Liver (tissue), 9 donors: ENCODE results near the gene SLFN14. TPM values are rescaled to one million over a fixed set of nuclear protein-coding genes. Genes with fewer than 3 reads are reported as not detected.

Source experiments
- DNase-seq: peaks from one replicate; pipeline ENCODE4 v3.0.0-alpha.2; 2017; ENCODE audit warnings: low spot score
- H3K27ac ChIP-seq, 2 donors: one replicate each; pipeline ENCODE4 v1.7.0; 2013; ENCODE audit warnings: inconsistent platforms in 2 of 2, low read length in 2 of 2, control low read depth in 1 of 2, low read depth in 1 of 2, mild to moderate bottlenecking in 1 of 2
- H3K27me3 ChIP-seq, 4 donors: one replicate each; pipeline versions ENCODE4 v1.6.1 to v1.7.0; 2013; ENCODE audit warnings: low read length in 3 of 4, inconsistent platforms in 1 of 4, mild to moderate bottlenecking in 1 of 4, moderate library complexity in 1 of 4; ENCODE audit not compliant: control insufficient read depth in 4 of 4, insufficient read depth in 4 of 4
- H3K36me3 ChIP-seq, 4 donors: one replicate each; pipeline versions ENCODE4 v1.6.1 to v1.7.0; 2013; ENCODE audit warnings: low read length in 3 of 4, mild to moderate bottlenecking in 3 of 4, low read depth in 1 of 4, moderate library complexity in 1 of 4; ENCODE audit not compliant: control insufficient read depth in 4 of 4, insufficient read depth in 3 of 4
- H3K4me1 ChIP-seq, 4 donors: one replicate each; pipeline versions ENCODE4 v1.6.1 to v1.7.0; 2013; ENCODE audit warnings: low read length in 3 of 4, mild to moderate bottlenecking in 3 of 4, moderate library complexity in 1 of 4; ENCODE audit not compliant: control insufficient read depth in 4 of 4, insufficient read depth in 4 of 4
- H3K4me3 ChIP-seq, 3 donors: one replicate each; pipeline versions ENCODE4 v1.6.1 to v1.7.0; 2013; ENCODE audit warnings: low read length in 3 of 3, control low read depth in 1 of 3, low read depth in 1 of 3, mild to moderate bottlenecking in 1 of 3
- H3K9ac ChIP-seq, 2 donors: one replicate each; pipeline ENCODE4 v1.7.0; 2013; ENCODE audit warnings: low read length in 2 of 2, mild to moderate bottlenecking in 2 of 2, moderate library complexity in 2 of 2, control low read depth in 1 of 2, low read depth in 1 of 2
- H3K9me3 ChIP-seq, 4 donors: one replicate each; pipeline versions ENCODE4 v1.6.1 to v1.7.0; 2013; ENCODE audit warnings: low read length in 3 of 4; ENCODE audit not compliant: control insufficient read depth in 4 of 4
- CTCF ChIP-seq: fragments of 150-350 bp; IDR thresholded peaks from 2 replicates; pipeline ENCODE4 v1.5.1; 2017; ENCODE audit warnings: improper control_type of control experiment, low read depth, low read length; ENCODE audit not compliant: missing input control
- EGR1 ChIP-seq, 2 donors: IDR thresholded peaks; 2 replicates each; pipeline ENCODE4 v1.6.1; 2016 to 2018; ENCODE audit warnings: antibody characterized with exemption in 2 of 2, low read depth in 2 of 2
- FOXA2 ChIP-seq: IDR thresholded peaks from 2 replicates; pipeline ENCODE4 v1.6.1; 2016; ENCODE audit warnings: antibody characterized with exemption
- GABPA ChIP-seq, 2 donors: IDR thresholded peaks in 1 of 2; conservative IDR thresholded peaks in 1 of 2; 2 replicates each; pipeline ENCODE4 v1.6.1; 2016; ENCODE audit warnings: antibody characterized with exemption in 2 of 2, mild to moderate bottlenecking in 1 of 2, moderate library complexity in 1 of 2
- HNF4A ChIP-seq, 2 donors: conservative IDR thresholded peaks; 2 replicates each; pipeline ENCODE4 v1.6.1; 2016; ENCODE audit warnings: antibody characterized with exemption in 2 of 2, mild to moderate bottlenecking in 2 of 2
- HNF4G ChIP-seq: IDR thresholded peaks from 2 replicates; pipeline ENCODE4 v1.6.1; 2016; ENCODE audit warnings: antibody characterized with exemption
- NR2F2 ChIP-seq: IDR thresholded peaks from 2 replicates; pipeline ENCODE4 v1.6.1; 2016; ENCODE audit warnings: antibody characterized with exemption
- RAD21 ChIP-seq, 2 donors: IDR thresholded peaks; 2 replicates each; pipeline ENCODE4 v1.6.1; 2016; ENCODE audit warnings: antibody characterized with exemption in 2 of 2, mild to moderate bottlenecking in 2 of 2
- SP1 ChIP-seq: IDR thresholded peaks from 2 replicates; pipeline ENCODE4 v1.6.1; 2018; ENCODE audit warnings: antibody characterized with exemption, mild to moderate bottlenecking
- YY1 ChIP-seq: IDR thresholded peaks from 2 replicates; pipeline ENCODE4 v1.6.1; 2016; ENCODE audit warnings: antibody characterized with exemption, mild to moderate bottlenecking
- ZBTB33 ChIP-seq: IDR thresholded peaks from 2 replicates; pipeline ENCODE4 v1.6.1; 2016; ENCODE audit warnings: antibody characterized with exemption
- WGBS: extraction: QIAGEN DNeasy Blood & Tissue Kit; methylation state at CpG from one replicate; pipeline ENCODE4 v1.1.7; 2013; 5-methylcytosine and 5-hydroxymethylcytosine counted together
- polyA plus RNA-seq, 2 donors: library from polyadenylated mRNA; stranded (reverse) in 1 of 2; unstranded in 1 of 2; fragments of 200-250 nt in 1 of 2; fragments of >200 nt in 1 of 2; fragmentation: Nextera tagmentation in 1 of 2; extraction: Ambion mirVana in 1 of 2; gene quantifications; one replicate each; pipeline versions ENCODE4 v1.2.1 to v1.2.3, GENCODE V29; 2013 to 2015
- total RNA-seq, 2 donors: library from RNA; depleted of rRNA; stranded (reverse); fragments of >200 nt; gene quantifications; one replicate each; pipeline ENCODE4 v1.2.3, GENCODE V29; 2014
- TF ChIP-seq, protein P1 (sequence below): IDR thresholded peaks from 2 replicates; pipeline ENCODE4 v1.6.1; 2016; ENCODE audit warnings: antibody characterized with exemption
- TF ChIP-seq, protein P2 (sequence below): IDR thresholded peaks from 2 replicates; pipeline ENCODE4 v1.6.1; 2016; ENCODE audit warnings: antibody characterized with exemption
- donor health status: healthy.
- donor health status: healthy.
- donor health status: healthy.
- donor health status: healthy.
- donor health status: healthy.

SLFN14 gene
- total RNA-seq (10 to 100 TPM in 1 of 2 donors, under 1 TPM in 1; under 0.01 to 23.7 TPM), polyA plus RNA-seq (not detected)

- Histone ChIP-seq H3K27ac (no peak within 1 kb of the TSS), H3K27me3 (peaks cover 0 to 2% (median 0%) of the 10 kb centered on the region in 4 donors), H3K4me1 (no peaks in the 10 kb centered on the region), H3K4me3 (no peak within 1 kb of the TSS), H3K36me3 (no peaks in the 10 kb centered on the region), H3K9me3 (no peaks in the 10 kb centered on the region), H3K9ac (no peak within 1 kb of the TSS)
- peak; percentile 22 for TF ChIP-seq NR2F2
- TF ChIP-seq, protein P1, sequence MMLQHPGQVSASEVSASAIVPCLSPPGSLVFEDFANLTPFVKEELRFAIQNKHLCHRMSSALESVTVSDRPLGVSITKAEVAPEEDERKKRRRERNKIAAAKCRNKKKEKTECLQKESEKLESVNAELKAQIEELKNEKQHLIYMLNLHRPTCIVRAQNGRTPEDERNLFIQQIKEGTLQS, result no peak
- peak; percentile 68 for DNase-seq
- WGBS, result 67% methylated on average over 3 of the region's 3 CpGs
Observed at GRCh38 chr17:35560703-35561102, at the start of gene SLFN14. Gene SLFN14, minus strand, starts transcription at chr17:35560819. Its CDS starts 2,757 bp downstream, at chr17:35558062.

DNA sequence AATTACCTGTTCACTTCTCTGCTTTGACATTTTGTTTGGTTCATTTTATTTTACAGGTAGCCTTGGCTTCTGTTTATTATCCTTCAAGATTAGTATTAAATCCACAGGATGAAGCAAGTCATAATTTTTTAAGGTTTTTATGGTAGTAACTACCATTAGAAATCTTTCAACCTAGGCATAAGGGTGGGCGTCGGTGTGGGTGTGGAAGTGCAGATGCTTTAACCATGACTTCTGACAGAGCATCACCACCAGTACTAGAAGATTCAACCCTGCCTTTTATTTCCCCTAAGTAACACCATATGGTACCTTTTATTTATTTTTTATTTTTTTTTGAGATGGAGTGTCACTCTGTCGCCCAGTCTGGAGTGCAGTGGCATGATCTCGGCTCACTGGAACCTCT, 49.2 kb upstream of the SLFN14 start:
- Histone ChIP-seq H3K4me1 (no peaks in the 10 kb centered on the region), H3K27ac (no peak overlapping the region), H3K27me3 (no peaks in the 10 kb centered on the region), H3K36me3 (peaks cover 0 to 35% (median 30%) of the 10 kb centered on the region in 4 donors), H3K9ac (no peak overlapping the region), H3K9me3 (no peaks in the 10 kb centered on the region), H3K4me3 (no peak overlapping the region)
- no peak for DNase-seq
- TF ChIP-seq SP1 (no peak), FOXA2 (no peak), EGR1 (IDR thresholded peaks at IDR 0.05; ENCODE audit: low read depth in 2 of 2) (no peak), RAD21 (IDR thresholded peaks at IDR 0.05) (no peak), GABPA (IDR thresholded peaks at IDR 0.05 in 1 of 2, conservative IDR thresholded peaks at IDR 0.05 in 1 of 2) (no peak), YY1 (no peak), NR2F2 (no peak), CTCF (no peak), HNF4G (no peak)
- TF ChIP-seq, protein P2, sequence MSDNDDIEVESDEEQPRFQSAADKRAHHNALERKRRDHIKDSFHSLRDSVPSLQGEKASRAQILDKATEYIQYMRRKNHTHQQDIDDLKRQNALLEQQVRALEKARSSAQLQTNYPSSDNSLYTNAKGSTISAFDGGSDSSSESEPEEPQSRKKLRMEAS, result no peak
- TF ChIP-seq, protein P1, result no peak
- WGBS, result 97% methylated on average over 4 of the region's 4 CpGs

GRCh38 chr17:35607239-35607847, 46.7 kb upstream of the SLFN14 start:
- H3K27me3 ChIP-seq, result no peaks in the 10 kb centered on the region
- no peaks in the 10 kb centered on the region for H3K9me3 ChIP-seq
- no peak overlapping the region for H3K9ac ChIP-seq
- WGBS, result 89% methylated on average over 3 of the region's 3 CpGs
- peaks cover 0 to 44% (median 37%) of the 10 kb centered on the region in 4 donors for H3K36me3 ChIP-seq
- TF ChIP-seq ZBTB33 (no peak), HNF4A (conservative IDR thresholded peaks at IDR 0.05) (no peak), HNF4G (no peak), FOXA2 (no peak)
- TF ChIP-seq, protein P1, result no peak
- no peak overlapping the region for H3K4me3 ChIP-seq
- H3K4me1 ChIP-seq, result no peaks in the 10 kb centered on the region
- no peak overlapping the region for H3K27ac ChIP-seq
- DNase-seq, result no peak
